ENCODE results near the gene DPYSL3.
"Not testable (repeated sequence)": the region's sequence is repeated elsewhere in the genome, so short reads cannot be mapped to it uniquely, and the experiment has no call there.

Gene DPYSL3

DNA sequence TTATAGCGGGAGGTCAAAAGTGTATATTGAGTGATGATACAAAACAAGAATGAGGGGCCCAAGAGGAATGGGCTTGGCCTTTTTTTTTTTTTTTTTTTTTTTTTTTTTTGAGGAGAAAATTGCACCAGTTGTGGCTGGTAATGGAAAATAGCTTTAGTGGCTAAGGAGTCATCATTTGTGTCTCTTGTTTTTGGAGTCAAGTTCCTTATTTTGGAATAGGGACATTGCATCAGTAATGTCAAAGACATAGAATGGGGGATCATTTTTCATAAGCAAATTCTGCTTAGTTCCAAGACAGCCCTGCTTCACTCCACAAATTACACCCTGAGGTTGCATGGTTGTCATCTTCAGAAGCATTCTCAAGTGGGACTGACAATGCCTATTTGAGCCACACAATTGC is 137.7 kb downstream of the DPYSL3 start:
- DNase-seq (ENCODE audit: low read depth in 2 of 3, low spot score in 2 of 3), result no peak

- no peak for DNase-seq (ENCODE audit: low read depth in 2 of 3, low spot score in 2 of 3)
These were observed 138.6 kb downstream of the DPYSL3 start for GRCh38 chr5:147371290-147371689.

- no peak for DNase-seq (ENCODE audit: low read depth in 2 of 3, low spot score in 2 of 3)
These were observed 140.0 kb downstream of the DPYSL3 start for GRCh38 chr5:147369742-147370374.

DNA sequence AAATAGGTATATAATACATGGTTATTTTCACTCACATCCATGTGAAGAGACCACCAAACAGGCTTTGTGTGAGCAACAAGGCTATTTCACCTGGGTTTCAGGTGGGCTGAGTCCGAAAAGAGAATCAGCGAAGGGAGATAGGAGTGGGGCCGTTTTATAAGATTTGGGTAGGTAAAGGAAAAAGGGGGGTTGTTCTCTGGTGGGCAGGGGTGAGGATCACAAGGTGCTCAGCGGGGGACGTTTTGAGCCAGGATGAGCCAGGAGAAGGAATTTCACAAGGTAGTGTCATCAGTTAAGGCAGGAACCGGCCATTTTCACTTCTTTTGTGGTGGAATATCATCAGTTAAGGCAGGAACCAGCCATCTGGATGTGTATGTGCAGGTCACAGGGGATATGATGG is 142.5 kb downstream of the DPYSL3 start:
- DNase-seq (ENCODE audit: low read depth in 2 of 3, low spot score in 2 of 3), result not testable (repeated sequence)

DNA sequence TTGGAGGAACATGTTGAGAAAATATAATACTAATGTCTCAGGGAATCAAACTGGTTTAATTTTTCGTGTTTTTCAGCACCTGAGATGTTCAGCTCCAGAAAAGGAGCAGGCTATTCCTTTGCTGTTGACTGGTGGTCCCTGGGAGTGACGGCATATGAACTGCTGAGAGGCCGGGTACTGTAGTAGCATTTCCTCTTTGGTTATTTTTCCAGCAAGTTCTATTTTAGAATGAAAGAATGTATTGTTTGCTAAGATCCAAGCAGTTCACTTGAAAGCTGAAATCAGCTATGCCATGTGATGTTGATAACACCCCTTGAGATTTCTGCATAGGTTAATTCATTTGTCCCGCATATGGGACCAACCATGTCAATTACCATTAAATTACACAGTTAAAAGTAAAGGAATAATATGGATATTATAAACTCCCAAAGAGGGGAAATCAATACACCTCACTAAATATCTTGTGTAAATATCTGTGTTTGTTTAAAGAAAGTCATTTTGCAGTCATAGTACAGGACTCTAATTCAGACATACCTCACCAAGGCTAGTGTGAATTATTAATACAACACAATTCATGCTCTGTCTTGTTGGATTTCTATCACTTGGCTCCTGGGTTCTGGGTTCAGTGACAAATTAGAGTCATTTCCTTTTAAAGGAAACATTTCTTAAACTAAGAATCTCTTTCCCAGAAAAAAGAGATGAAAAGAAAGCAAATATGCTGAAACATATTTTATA is 148.3 kb downstream of the DPYSL3 start:
- DNase-seq (ENCODE audit: low read depth in 2 of 3, low spot score in 2 of 3), result no peak

GRCh38 chr5:147360816-147361215 is 149.1 kb downstream of the DPYSL3 start:
- no peak for DNase-seq (ENCODE audit: low read depth in 2 of 3, low spot score in 2 of 3)

GRCh38 chr5:147359581-147359980 is 150.3 kb downstream of the DPYSL3 start:
- no peak for DNase-seq (ENCODE audit: low read depth in 2 of 3, low spot score in 2 of 3)

DNA sequence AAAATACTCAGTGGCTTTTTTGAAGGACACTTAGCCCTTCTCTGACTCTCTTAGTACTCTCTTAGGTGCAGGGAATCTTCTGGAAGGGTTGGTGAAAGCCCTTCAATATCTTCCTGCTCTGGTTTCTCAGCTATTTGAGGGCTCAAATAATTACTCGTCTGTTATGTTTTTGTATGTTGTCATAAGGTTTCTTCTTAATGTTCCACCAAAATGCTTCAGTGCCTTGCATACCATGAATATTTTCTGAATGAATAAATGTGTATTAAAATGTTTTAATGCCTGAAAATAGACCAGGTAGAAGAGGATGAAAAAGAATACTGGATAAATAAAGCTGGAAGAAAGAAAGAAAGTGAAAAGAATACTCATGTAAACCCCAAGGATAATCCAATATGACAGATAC is 150.8 kb downstream of the DPYSL3 start:
- DNase-seq (ENCODE audit: low read depth in 2 of 3, low spot score in 2 of 3), result no peak

GRCh38 chr5:147349241-147349640 is 160.6 kb downstream of the DPYSL3 start:
- no peak for DNase-seq (ENCODE audit: low read depth in 2 of 3, low spot score in 2 of 3)

DNA sequence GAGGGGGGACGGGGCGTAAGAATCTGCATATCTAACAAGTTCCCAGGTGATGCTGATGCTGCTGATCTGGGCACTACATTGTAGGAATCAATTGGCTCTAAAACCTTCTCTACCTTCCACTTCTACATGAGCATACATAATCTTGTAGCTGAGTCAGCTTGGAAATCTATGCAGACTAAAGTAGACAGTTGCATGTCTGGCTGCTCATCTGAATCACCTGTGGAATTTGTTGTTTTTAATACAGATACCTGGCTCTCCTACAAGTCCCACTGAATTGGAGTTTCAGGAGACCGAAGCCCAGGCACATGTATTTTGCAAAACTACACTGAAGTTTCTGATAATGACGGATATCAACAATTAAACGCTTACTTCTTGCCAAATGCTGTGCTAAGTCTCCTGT is 161.4 kb downstream of the DPYSL3 start:
- no peak for DNase-seq (ENCODE audit: low read depth in 2 of 3, low spot score in 2 of 3)

DNA sequence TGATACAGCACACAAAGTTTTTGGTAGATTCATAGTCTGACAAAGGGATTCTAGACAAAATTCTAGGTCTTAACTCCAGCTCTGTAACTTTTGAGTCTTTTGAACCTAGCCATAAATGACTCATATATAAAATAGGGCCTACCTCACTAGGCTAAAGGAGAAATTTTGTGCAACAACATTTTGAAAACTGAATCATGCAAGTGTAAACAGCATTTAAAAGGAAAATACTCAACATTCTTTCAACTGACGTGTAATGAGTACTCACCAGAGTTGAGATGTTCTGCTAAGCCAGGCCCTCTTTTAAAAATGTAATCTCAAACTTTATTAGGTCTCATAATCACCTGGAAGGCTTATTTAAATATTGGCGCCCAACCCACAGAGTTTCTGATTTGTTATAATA is 161.8 kb downstream of the DPYSL3 start:
- DNase-seq (ENCODE audit: low read depth in 2 of 3, low spot score in 2 of 3), result no peak

DNA sequence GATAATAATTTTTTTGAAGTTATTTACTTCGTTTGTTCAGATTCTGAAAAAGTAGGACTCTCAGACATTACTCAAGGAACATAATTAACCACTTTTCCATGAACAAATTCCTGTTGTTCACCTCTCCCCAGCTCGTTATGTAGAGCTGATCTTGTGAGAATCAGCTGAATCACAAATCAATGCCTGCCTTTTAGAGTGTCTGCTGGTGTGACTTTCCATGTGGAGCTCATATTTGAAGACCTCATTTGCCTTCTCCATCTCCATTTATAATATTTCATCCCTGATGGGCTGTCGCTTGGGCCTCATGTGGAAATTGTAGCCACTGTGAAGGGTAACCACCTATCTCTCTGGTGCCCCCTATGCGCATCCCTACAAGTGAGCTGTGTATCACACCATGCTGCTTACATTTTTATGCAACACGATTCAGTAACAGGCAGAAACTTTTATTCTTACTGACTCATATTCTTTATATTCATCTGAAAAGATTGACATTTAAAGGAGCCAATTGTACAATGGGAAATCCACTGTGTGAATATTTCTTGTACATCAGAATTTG is 163.8 kb downstream of the DPYSL3 start:
- no peak for DNase-seq (ENCODE audit: low read depth in 2 of 3, low spot score in 2 of 3)

- no peak for DNase-seq (ENCODE audit: low read depth in 2 of 3, low spot score in 2 of 3)
These were observed 165.0 kb downstream of the DPYSL3 start for GRCh38 chr5:147344861-147345260.

- no peak for DNase-seq (ENCODE audit: low read depth in 2 of 3, low spot score in 2 of 3)
These were observed 168.5 kb downstream of the DPYSL3 start for GRCh38 chr5:147341345-147341744.

DNA sequence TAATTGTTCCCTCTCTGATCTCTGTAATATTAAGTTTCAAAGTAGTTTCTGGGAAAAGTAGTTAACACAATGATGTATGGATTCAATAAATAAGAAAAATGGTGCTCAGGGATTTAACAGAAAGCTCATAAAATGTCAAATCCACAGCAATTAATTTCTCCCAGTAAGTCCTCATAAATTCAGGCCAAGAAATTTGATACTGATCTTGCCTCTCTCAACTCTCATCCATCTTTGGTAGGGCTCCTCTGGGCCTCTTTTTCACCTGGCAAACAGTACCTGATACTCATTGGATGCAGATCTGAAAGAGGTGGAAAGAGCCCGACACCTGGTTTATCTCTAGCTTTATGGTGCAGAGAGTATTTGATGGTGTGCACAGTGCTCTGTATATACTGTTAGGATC is 168.9 kb downstream of the DPYSL3 start:
- no peak for DNase-seq (ENCODE audit: low read depth in 2 of 3, low spot score in 2 of 3)

Measured in activated CD8-positive, alpha-beta memory T cell treated with anti-CD3 and anti-CD28 coated beads for 48 hours (primary cell).